Skeletal muscle tissue (tissue), 4 donors: ENCODE results near the gene GDF2. TPM values are rescaled to one million over a fixed set of nuclear protein-coding genes. Genes with fewer than 3 reads are reported as not detected.

Source experiments
- H3K27ac ChIP-seq: one replicate; pipeline ENCODE4 v1.7.0; 2013; ENCODE audit warnings: mild to moderate bottlenecking, low read depth, low read length, inconsistent platforms
- H3K27me3 ChIP-seq, 3 donors: one replicate each; pipeline ENCODE4 v1.7.0; 2013; ENCODE audit warnings: low read length in 3 of 3; ENCODE audit not compliant: control insufficient read depth in 3 of 3, insufficient read depth in 3 of 3
- H3K36me3 ChIP-seq, 3 donors: one replicate each; pipeline ENCODE4 v1.7.0; 2013; ENCODE audit warnings: low read length in 3 of 3; ENCODE audit not compliant: control insufficient read depth in 3 of 3, insufficient read depth in 3 of 3
- H3K4me1 ChIP-seq, 3 donors: one replicate each; pipeline ENCODE4 v1.7.0; 2013; ENCODE audit warnings: low read length in 3 of 3, mild to moderate bottlenecking in 3 of 3; ENCODE audit not compliant: control insufficient read depth in 3 of 3, insufficient read depth in 3 of 3
- H3K4me3 ChIP-seq, 3 donors: one replicate each; pipeline ENCODE4 v1.7.0; 2013; ENCODE audit warnings: low read length in 3 of 3
- H3K9ac ChIP-seq, 3 donors: one replicate each; pipeline ENCODE4 v1.7.0; 2013; ENCODE audit warnings: low read length in 3 of 3, mild to moderate bottlenecking in 3 of 3, moderate library complexity in 2 of 3, low read depth in 1 of 3
- H3K9me3 ChIP-seq, 3 donors: one replicate each; pipeline ENCODE4 v1.7.0; 2013; ENCODE audit warnings: low read length in 3 of 3; ENCODE audit not compliant: control insufficient read depth in 3 of 3
- total RNA-seq: library from RNA; depleted of rRNA; stranded (reverse); fragments of >200 nt; gene quantifications from one replicate; pipeline ENCODE4 v1.2.3, GENCODE V29; 2014
- donor health status: Osteomylitis.

The GDF2 gene
- total RNA-seq, 1 donor from 2014 or later: not detected

DNA sequence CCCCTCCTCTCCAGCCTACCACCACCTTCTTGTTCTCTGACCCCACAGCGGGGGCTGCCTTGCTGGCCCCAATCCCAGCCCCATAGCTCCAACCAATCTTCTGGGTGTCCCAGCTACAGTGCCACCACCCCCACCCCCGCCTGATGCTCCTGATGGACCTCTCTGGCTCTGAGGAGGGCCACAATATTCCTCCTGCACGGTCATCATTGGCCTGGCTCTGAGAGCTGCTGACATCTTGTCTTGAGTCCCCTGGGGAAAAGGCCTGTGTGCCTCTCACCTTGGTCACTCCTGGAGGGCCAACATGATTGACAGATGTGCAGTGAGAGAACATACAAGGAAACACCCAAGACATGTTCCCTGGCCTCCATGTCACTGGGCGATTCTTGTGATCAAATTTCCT lies 7.6 kb downstream of the GDF2 start:
- no peaks in the 10 kb centered on the region for H3K36me3 ChIP-seq

DNA sequence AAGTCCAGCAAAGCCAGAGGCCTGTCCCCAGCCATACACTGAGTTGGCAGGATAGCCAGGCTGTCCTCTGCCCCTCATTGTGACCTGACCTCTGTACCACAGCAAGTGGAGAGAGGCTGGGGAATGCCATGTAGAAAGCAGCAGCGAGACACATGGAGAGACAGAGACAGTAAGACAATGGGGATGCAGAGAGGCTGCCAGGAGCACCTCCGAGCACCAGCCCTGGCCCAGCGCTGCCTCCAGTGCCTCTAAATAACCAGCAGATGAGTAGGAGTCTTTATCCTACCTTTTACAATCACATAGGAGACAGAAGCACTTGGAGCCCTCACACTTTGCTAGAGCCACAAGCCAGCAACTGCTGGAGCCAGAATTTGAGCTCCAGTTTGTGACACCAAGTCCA lies 8.1 kb downstream of the GDF2 start:
- H3K4me3 ChIP-seq: no peak overlapping the region
- H3K9ac ChIP-seq: no peak overlapping the region
- H3K9me3 ChIP-seq: no peaks in the 10 kb centered on the region
- peaks cover 0 to 12% (median 5%) of the 10 kb centered on the region in 3 donors for H3K27me3 ChIP-seq
- H3K27ac ChIP-seq: no peak overlapping the region
- no peaks in the 10 kb centered on the region for H3K36me3 ChIP-seq
- peaks cover 2 to 9% (median 2%) of the 10 kb centered on the region in 3 donors for H3K4me1 ChIP-seq

More for the DNA sequence above, 7.6 kb downstream of the GDF2 start:
- H3K9me3 ChIP-seq: no peaks in the 10 kb centered on the region
- H3K9ac ChIP-seq: no peak overlapping the region
- H3K4me3 ChIP-seq: no peak overlapping the region
- peaks cover 2 to 9% (median 2%) of the 10 kb centered on the region in 3 donors for H3K4me1 ChIP-seq
- peaks cover 0 to 12% (median 5%) of the 10 kb centered on the region in 3 donors for H3K27me3 ChIP-seq
- no peak overlapping the region for H3K27ac ChIP-seq

DNA sequence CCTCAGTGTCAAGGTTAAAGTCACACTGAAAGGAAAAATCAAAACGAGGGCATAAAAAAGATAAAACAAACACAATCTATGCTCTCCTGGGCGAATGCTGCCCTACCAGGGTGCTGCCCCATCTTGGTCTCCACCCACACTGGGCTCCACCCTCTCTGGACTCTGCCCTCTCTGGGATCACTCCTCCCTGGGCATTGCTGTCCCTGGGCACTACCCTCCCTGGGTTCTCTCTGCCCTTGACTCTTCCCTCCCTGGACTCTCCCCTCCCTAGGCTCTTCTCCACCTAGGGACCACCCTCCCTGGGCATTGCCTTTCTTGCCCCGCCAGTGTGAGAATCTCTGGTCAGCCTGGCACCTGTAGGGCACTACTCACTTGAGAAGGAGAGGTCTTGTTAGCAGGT lies 8.6 kb downstream of the GDF2 start:
- peaks cover 2 to 9% (median 2%) of the 10 kb centered on the region in 3 donors for H3K4me1 ChIP-seq
- H3K27ac ChIP-seq: no peak overlapping the region
- no peaks in the 10 kb centered on the region for H3K36me3 ChIP-seq
- no peak overlapping the region for H3K9ac ChIP-seq
- peaks cover 0 to 16% (median 5%) of the 10 kb centered on the region in 3 donors for H3K27me3 ChIP-seq
- H3K4me3 ChIP-seq: no peak overlapping the region
- H3K9me3 ChIP-seq: no peaks in the 10 kb centered on the region

DNA sequence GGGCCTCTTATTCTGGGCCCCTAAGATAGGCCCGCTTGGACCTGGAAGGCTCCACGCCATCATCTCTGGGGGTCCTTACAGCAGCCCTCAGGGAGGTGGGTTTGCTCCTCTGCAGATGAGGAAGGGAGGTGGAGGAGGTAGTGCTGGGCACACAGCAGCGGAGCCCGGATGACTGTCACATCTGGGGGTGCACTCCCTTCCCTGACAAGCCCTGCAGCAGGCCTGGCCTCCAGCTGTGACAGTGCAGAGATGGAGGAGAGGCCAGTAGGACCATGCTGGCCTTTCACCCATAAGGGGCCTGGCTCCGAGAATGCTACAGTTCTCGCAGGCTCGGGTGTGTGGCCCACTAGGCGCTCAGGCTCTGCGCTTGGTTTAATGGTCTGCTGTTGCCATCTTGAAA lies 9.2 kb downstream of the GDF2 start:
- peaks cover 0 to 5% (median 2%) of the 10 kb centered on the region in 3 donors for H3K4me1 ChIP-seq
- no peak overlapping the region for H3K4me3 ChIP-seq
- H3K36me3 ChIP-seq: no peaks in the 10 kb centered on the region
- peaks cover 0 to 18% (median 5%) of the 10 kb centered on the region in 3 donors for H3K27me3 ChIP-seq
- H3K27ac ChIP-seq: no peak overlapping the region
- no peaks in the 10 kb centered on the region for H3K9me3 ChIP-seq
- no peak overlapping the region for H3K9ac ChIP-seq

DNA sequence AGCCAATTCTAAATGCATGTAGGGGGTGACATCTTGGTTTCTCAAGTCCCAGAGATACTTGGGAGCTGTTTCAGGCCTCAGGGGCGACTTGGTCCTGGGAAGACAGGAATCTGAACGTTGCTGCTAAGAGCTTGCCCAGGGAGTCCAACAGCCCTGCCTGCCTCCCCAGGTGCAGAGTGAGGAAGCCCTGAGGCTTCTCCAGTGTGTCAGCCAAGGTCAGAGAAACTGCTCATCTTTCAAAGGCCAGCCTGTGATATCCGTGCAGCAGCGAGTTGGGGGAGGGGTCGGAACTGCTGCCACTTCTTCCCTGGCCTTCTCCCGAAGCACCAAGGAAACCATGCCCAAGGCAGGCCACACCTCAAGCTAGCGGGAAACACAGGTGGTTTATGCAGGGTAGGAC lies 9.7 kb downstream of the GDF2 start:
- Histone ChIP-seq H3K9ac (no peak overlapping the region), H3K4me1 (peaks cover 0 to under 1% (median 0%) of the 10 kb centered on the region in 3 donors), H3K36me3 (no peaks in the 10 kb centered on the region), H3K27ac (no peak overlapping the region), H3K9me3 (no peaks in the 10 kb centered on the region), H3K27me3 (peaks cover 0 to 18% (median 5%) of the 10 kb centered on the region in 3 donors), H3K4me3 (no peak overlapping the region)

DNA sequence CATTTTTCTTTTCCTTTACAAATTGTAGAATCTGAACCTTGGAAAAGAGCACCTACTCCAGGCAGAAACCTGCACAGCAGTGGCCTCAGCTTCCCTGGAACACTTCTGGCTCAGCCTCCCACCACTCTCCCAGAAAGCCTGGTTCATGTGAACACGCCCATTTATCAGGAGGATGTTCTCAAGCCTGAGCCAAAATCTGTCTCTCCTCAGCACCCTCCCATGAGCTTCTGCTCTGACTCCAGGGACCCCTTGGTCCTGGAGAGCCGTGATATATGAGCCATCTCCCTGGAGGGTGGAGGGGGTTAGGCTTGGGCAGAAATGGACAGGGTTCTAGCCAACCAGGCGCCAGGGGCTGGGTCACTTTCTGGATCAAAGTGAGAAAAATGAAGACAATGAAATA lies 10.1 kb downstream of the GDF2 start:
- no peaks in the 10 kb centered on the region for H3K9me3 ChIP-seq
- no peaks in the 10 kb centered on the region for H3K36me3 ChIP-seq
- peaks cover 0 to 18% (median 5%) of the 10 kb centered on the region in 3 donors for H3K27me3 ChIP-seq
- H3K9ac ChIP-seq: no peak overlapping the region
- no peak overlapping the region for H3K4me3 ChIP-seq
- H3K4me1 ChIP-seq: no peaks in the 10 kb centered on the region
- H3K27ac ChIP-seq: no peak overlapping the region

DNA sequence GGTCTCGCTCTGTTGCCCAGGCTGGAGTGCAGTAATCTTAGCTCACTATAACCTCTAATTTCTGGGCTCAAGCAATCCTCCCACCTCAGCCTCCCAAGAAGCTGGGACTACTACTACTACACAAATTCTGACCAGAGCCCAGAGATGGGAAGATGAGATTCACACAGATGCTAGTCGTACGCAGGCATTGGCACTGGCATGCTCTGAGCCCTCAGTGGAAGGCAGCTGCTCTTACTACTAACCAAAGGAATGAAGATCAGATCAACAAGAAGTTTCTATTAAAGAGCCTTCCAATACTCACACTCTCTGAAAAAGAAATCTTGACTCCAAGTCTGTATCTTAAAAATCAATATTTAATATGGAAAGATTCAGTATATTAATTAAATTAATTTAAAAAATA lies 10.7 kb downstream of the GDF2 start:
- H3K27ac ChIP-seq: no peak overlapping the region
- no peak overlapping the region for H3K9ac ChIP-seq
- H3K9me3 ChIP-seq: no peaks in the 10 kb centered on the region
- no peaks in the 10 kb centered on the region for H3K4me1 ChIP-seq
- no peak overlapping the region for H3K4me3 ChIP-seq
- peaks cover 0 to 18% (median 5%) of the 10 kb centered on the region in 3 donors for H3K27me3 ChIP-seq
- no peaks in the 10 kb centered on the region for H3K36me3 ChIP-seq

DNA sequence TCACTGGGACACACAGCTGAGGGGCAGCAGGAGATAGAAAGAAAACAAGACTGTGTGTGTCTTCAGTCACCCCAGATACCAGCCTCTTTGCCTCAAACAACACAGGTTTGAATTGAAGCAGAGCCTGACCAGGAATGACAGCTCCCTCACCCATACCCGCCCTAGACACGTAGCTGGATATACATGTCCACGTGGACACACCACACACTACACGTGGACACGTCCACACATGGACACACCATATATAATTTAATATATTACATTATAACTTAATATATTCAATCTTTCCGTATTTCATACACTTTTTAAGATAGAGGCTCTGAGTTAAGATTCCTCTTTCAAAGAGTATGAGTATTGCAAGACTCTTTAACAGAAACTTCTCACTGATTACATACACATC lies 11.3 kb downstream of the GDF2 start:
- Histone ChIP-seq H3K27ac (no peak overlapping the region), H3K4me3 (no peak overlapping the region), H3K9ac (no peak overlapping the region), H3K36me3 (no peaks in the 10 kb centered on the region), H3K9me3 (no peaks in the 10 kb centered on the region), H3K27me3 (peaks cover 0 to 18% (median 5%) of the 10 kb centered on the region in 3 donors), H3K4me1 (no peaks in the 10 kb centered on the region)

DNA sequence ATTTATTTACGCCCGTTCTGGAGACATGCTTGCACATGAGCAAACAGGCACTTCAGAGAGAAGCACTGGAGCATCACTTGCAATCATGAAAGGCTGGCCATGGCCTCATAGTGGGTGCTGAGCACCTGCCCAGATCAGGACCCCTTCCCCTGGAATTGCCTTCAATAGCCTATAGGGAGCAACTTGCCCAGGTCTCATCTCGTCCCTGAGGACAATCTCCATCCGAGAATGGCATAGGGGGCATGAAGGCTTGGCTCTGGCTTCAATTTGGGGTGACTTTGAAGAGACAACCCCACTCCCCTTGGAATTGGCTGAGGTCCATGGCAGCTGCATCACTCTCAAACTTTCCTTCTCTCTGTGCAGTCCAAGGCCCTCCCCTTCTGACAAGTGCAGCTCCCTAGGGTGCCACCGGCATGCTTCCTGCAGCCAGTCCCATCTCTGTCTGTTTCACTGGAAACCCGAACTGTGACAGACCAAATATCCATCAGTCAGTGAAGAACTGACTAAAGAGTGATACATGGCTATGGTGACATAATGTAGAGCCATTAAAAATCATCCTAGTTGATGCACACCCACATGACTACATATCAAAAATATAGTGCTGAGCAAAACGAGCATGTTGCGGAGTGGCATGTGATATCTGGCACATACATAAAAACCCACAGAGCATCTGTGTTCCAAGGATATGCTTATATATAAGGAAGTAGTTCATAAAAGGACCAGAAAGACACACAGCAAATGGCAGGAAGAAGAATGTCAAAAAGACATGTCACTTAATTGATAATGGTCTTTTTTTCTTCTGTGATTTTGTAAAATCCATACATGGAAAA lies 12.4 kb downstream of the GDF2 start:
- H3K27ac ChIP-seq: no peak overlapping the region
- no peaks in the 10 kb centered on the region for H3K36me3 ChIP-seq
- H3K27me3 ChIP-seq: peaks cover 0 to 18% (median 5%) of the 10 kb centered on the region in 3 donors
- no peaks in the 10 kb centered on the region for H3K9me3 ChIP-seq
- no peak overlapping the region for H3K4me3 ChIP-seq
- no peak overlapping the region for H3K9ac ChIP-seq
- no peaks in the 10 kb centered on the region for H3K4me1 ChIP-seq

DNA sequence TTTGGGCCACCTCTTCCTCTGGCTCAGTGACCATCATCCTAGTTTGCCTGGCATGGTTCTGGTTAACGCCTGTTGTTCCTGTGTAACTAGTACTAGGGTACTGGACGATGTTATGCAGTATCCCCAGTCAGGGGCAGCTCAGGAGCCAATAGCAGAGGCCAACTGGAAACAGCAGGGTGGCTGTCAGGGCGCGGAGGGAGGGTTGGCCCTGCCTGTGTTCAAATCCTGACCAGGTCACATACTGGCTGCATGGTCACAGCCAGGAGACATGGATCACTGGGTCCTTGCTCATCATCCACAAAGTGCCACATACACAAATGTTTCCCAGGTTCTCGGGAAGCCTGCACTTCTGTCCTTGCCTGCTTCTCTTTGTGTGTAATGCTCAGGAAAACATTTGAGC lies 13.7 kb downstream of the GDF2 start:
- no peak overlapping the region for H3K27ac ChIP-seq
- no peaks in the 10 kb centered on the region for H3K36me3 ChIP-seq
- H3K4me1 ChIP-seq: no peaks in the 10 kb centered on the region
- peaks cover 0 to 18% (median 5%) of the 10 kb centered on the region in 3 donors for H3K27me3 ChIP-seq
- no peak overlapping the region for H3K9ac ChIP-seq
- H3K4me3 ChIP-seq: no peak overlapping the region
- no peaks in the 10 kb centered on the region for H3K9me3 ChIP-seq
